ENCODE results near the gene ABHD8. TPM values are rescaled to one million over a fixed set of nuclear protein-coding genes. Genes with fewer than 3 reads are reported as not detected.

The ABHD8 gene
- total RNA-seq, 2 donors from 2014 or later, result 20.1 to 21.6 TPM

Other genes starting within 250 kb of the ABHD8 start
- 10 to 100 TPM in 1 of 2 donors, 1 to 10 TPM in 1; 6.5 to 15.3 TPM for gene HAUS8, start 228.0 kb downstream of the ABHD8 start, total RNA-seq
- gene MYO9B, start 227.6 kb downstream of the ABHD8 start, total RNA-seq, result 100 to 1,000 TPM in 1 of 2 donors, 10 to 100 TPM in 1; 50.9 to 208 TPM
- 10 to 100 TPM; 24.5 to 30.3 TPM for gene USE1, start 88.1 kb downstream of the ABHD8 start, total RNA-seq
- gene OCEL1, start 77.2 kb downstream of the ABHD8 start, total RNA-seq, result 10 to 100 TPM; 21.6 to 26.2 TPM
- 100 to 1,000 TPM in 1 of 2 donors, 10 to 100 TPM in 1; 91.7 to 108 TPM for gene NR2F6, start 57.5 kb downstream of the ABHD8 start, total RNA-seq
- 1 to 10 TPM; 3.5 to 8.4 TPM for gene USHBP1, start 38.7 kb downstream of the ABHD8 start, total RNA-seq
- gene BABAM1, start 36.0 kb downstream of the ABHD8 start, total RNA-seq, result 10 to 100 TPM; 80.0 to 81.6 TPM
- 1 to 10 TPM in 1 of 2 donors, under 1 TPM in 1; 0.64 to 1.2 TPM for gene ANKLE1, start 21.5 kb downstream of the ABHD8 start, total RNA-seq
- 100 to 1,000 TPM; 157 to 169 TPM for gene MRPL34, start 2.4 kb upstream of the ABHD8 start, total RNA-seq
- 10 to 100 TPM in 1 of 2 donors, 1 to 10 TPM in 1; 9.6 to 18.6 TPM for gene DDA1, start 6.1 kb upstream of the ABHD8 start, total RNA-seq
- gene ANO8, start 31.4 kb upstream of the ABHD8 start, total RNA-seq, result 10 to 100 TPM in 1 of 2 donors, 1 to 10 TPM in 1; 9.8 to 10.1 TPM
- 10 to 100 TPM; 42.4 to 67.0 TPM for gene GTPBP3, start 34.1 kb upstream of the ABHD8 start, total RNA-seq
- 10 to 100 TPM; 33.5 to 35.4 TPM for gene PLVAP, start 73.9 kb upstream of the ABHD8 start, total RNA-seq
- gene CCDC194, start 90.8 kb upstream of the ABHD8 start, total RNA-seq, result not detected
- 10 to 100 TPM; 32.7 to 75.3 TPM for gene BST2, start 102.2 kb upstream of the ABHD8 start, total RNA-seq
- 10 to 100 TPM; 71.2 to 75.7 TPM for gene MVB12A, start 116.6 kb upstream of the ABHD8 start, total RNA-seq
- gene TMEM221, start 145.2 kb upstream of the ABHD8 start, total RNA-seq, result 1 to 10 TPM; 1.4 to 1.7 TPM
- gene NXNL1, start 157.5 kb upstream of the ABHD8 start, total RNA-seq, result not detected
- 10 to 100 TPM; 73.3 to 78.7 TPM for gene SLC27A1, start 167.1 kb upstream of the ABHD8 start, total RNA-seq
- 100 to 1,000 TPM; 120 to 129 TPM for gene PGLS, start 208.2 kb upstream of the ABHD8 start, total RNA-seq